ENCODE data around the gene HNRNPUL1. TPM values are rescaled to one million over a fixed set of nuclear protein-coding genes. Genes with fewer than 3 reads are reported as not detected.

Gene HNRNPUL1
- total and polyA plus RNA-seq, 2 donors (not counting 1 experiment from before 2014, with no cell fraction given), result 60.7 to 273 TPM

- intact Hi-C loops (cut with micrococcal nuclease), result no loop called here
- H2AFZ ChIP-seq (ENCODE audit: insufficient read depth, low read depth, low read length, poor library complexity, severe bottlenecking), result no peak overlapping the region
- Mint-ChIP-seq H3K27ac (no peak overlapping the region), H3K4me1 (peaks cover 10% of the 10 kb centered on the region), H3K4me3 (no peak overlapping the region), H3K27me3 (peaks cover 68% of the 10 kb centered on the region), H3K9me3 (ENCODE audit: insufficient read depth) (no peaks in the 10 kb centered on the region)
- peaks cover 0 to 4% (median 0%) of the 10 kb centered on the region in 3 donors for H3K9me3 ChIP-seq (ENCODE audit: control extremely low read depth in 1 of 3, control insufficient read depth in 2 of 3, insufficient read depth in 1 of 3, low read length in 2 of 3)
- H3K27ac ChIP-seq (ENCODE audit: low read length in 2 of 2), result no peak overlapping the region
- H3K79me2 ChIP-seq (ENCODE audit: control insufficient read depth, insufficient read depth, low read length), result no peaks in the 10 kb centered on the region
- POLR2A ChIA-PET, result no interaction called here
- DNase-seq (no peak), ATAC-seq (ENCODE audit: low read depth) (no peak)
- no peaks in the 10 kb centered on the region for H3K36me3 ChIP-seq (replicated peaks in 1 of 2; ENCODE audit: control extremely low read depth in 1 of 2, control insufficient read depth in 1 of 2, extremely low read depth in 1 of 2, insufficient read depth in 2 of 2, low read length in 1 of 2)
- H3K4me2 ChIP-seq (replicated peaks; ENCODE audit: low read depth, low read length, poor library complexity, severe bottlenecking), result no peak overlapping the region
- no peak overlapping the region for H3K9ac ChIP-seq (ENCODE audit: low read length)
- H3K27me3 ChIP-seq (replicated peaks in 1 of 4; ENCODE audit: control extremely low read depth in 1 of 4, control insufficient read depth in 3 of 4, insufficient read depth in 4 of 4, low read length in 3 of 4), result peaks cover 0 to 38% (median 17%) of the 10 kb centered on the region in 4 experiments
- TF ChIP-seq EZH2 (IDR thresholded peaks at IDR 0.05; ENCODE audit: borderline replicate concordance, insufficient read depth, low read depth, low read length, poor library complexity, severe bottlenecking), result no peak
- no peak for TF ChIP-seq CTCF (IDR thresholded peaks at IDR 0.05)
- H3K4me3 ChIP-seq (ENCODE audit: control extremely low read depth in 1 of 5, extremely low read depth in 1 of 5, insufficient read depth in 1 of 5, low read depth in 2 of 5, low read length in 4 of 5), result no peak overlapping the region
- no peaks in the 10 kb centered on the region for H4K20me1 ChIP-seq (ENCODE audit: control insufficient read depth, insufficient read depth, low read length, poor library complexity, severe bottlenecking)
- 79% methylated on average over 8 of the region's 8 CpGs for WGBS (ENCODE audit: insufficient coverage)
- CTCF ChIA-PET, result no interaction called here
- peaks cover 8 to 15% of the 10 kb centered on the region in 2 donors for H3K4me1 ChIP-seq (ENCODE audit: control insufficient read depth in 2 of 2, insufficient read depth in 2 of 2, low read length in 2 of 2)
Measured at GRCh38 chr19:41223431-41224234, 40.5 kb upstream of the HNRNPUL1 start.

- TF ChIP-seq EZH2 (IDR thresholded peaks at IDR 0.05; ENCODE audit: borderline replicate concordance, insufficient read depth, low read depth, low read length, poor library complexity, severe bottlenecking), result no peak
- TF ChIP-seq CTCF (IDR thresholded peaks at IDR 0.05), result no peak
- H3K36me3 ChIP-seq (replicated peaks in 1 of 2; ENCODE audit: control extremely low read depth in 1 of 2, control insufficient read depth in 1 of 2, extremely low read depth in 1 of 2, insufficient read depth in 2 of 2, low read length in 1 of 2), result no peaks in the 10 kb centered on the region
- ChIA-PET POLR2A (no interaction called here), CTCF (no interaction called here)
- 95% methylated on average over 6 of the region's 7 CpGs for WGBS (ENCODE audit: insufficient coverage)
- no peak overlapping the region for H3K4me3 ChIP-seq (ENCODE audit: control extremely low read depth in 1 of 5, extremely low read depth in 1 of 5, insufficient read depth in 1 of 5, low read depth in 2 of 5, low read length in 4 of 5)
- no peaks in the 10 kb centered on the region for H4K20me1 ChIP-seq (ENCODE audit: control insufficient read depth, insufficient read depth, low read length, poor library complexity, severe bottlenecking)
- DNase-seq, result no peak
- no peak for ATAC-seq (ENCODE audit: low read depth)
- H3K9me3 Mint-ChIP-seq (ENCODE audit: insufficient read depth), result no peaks in the 10 kb centered on the region
- intact Hi-C loops (cut with micrococcal nuclease), result no loop called here
- H3K4me3 Mint-ChIP-seq, result no peak overlapping the region
- peaks cover 0 to 35% (median 19%) of the 10 kb centered on the region in 4 experiments for H3K27me3 ChIP-seq (replicated peaks in 1 of 4; ENCODE audit: control extremely low read depth in 1 of 4, control insufficient read depth in 3 of 4, insufficient read depth in 4 of 4, low read length in 3 of 4)
- no peak overlapping the region for H3K27ac ChIP-seq (ENCODE audit: low read length in 2 of 2)
- peaks cover 8 to 15% of the 10 kb centered on the region in 2 donors for H3K4me1 ChIP-seq (ENCODE audit: control insufficient read depth in 2 of 2, insufficient read depth in 2 of 2, low read length in 2 of 2)
- H2AFZ ChIP-seq (ENCODE audit: insufficient read depth, low read depth, low read length, poor library complexity, severe bottlenecking), result no peak overlapping the region
- H3K27ac Mint-ChIP-seq, result no peak overlapping the region
- no peaks in the 10 kb centered on the region for H3K79me2 ChIP-seq (ENCODE audit: control insufficient read depth, insufficient read depth, low read length)
- peaks cover 65% of the 10 kb centered on the region for H3K27me3 Mint-ChIP-seq
- H3K4me2 ChIP-seq (replicated peaks; ENCODE audit: low read depth, low read length, poor library complexity, severe bottlenecking), result no peak overlapping the region
- peaks cover 10% of the 10 kb centered on the region for H3K4me1 Mint-ChIP-seq
- H3K9ac ChIP-seq (ENCODE audit: low read length), result no peak overlapping the region
- H3K9me3 ChIP-seq (ENCODE audit: control extremely low read depth in 1 of 3, control insufficient read depth in 2 of 3, insufficient read depth in 1 of 3, low read length in 2 of 3), result peaks cover 0 to 4% (median 0%) of the 10 kb centered on the region in 3 donors
Measured at GRCh38 chr19:41224632-41225031, 39.5 kb upstream of the HNRNPUL1 start.

Measured in B cell (primary cell).